Measurements from ENCODE around the gene SFRP5.

DNA sequence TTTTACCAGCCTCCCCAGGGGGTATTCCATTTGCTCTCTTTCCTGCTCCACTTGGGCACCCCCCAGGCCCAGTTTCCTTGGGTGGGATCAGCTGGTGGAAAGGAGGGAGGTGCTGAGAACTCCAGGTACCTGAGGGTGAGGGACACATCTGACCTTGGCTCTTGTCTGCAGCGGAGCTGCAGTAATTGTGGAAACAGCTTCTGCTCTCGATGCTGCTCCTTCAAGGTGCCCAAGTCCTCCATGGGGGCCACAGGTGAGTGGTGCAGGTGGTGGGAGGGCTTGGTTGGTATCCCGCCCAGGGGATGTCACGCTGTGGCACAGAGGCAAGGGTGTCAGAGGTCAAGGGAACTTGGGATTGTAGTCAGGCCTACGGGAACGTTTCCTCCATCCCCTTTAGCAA is 14.3 kb downstream of the SFRP5 start:
- TF ChIP-seq CTCF (IDR thresholded peaks at IDR 0.05) (no peak), POLR2A (IDR thresholded peaks at IDR 0.05) (no peak), POLR2AphosphoS5 (IDR thresholded peaks at IDR 0.05; ENCODE audit: insufficient read depth in 1 of 2, low read depth in 1 of 2) (no peak)

Data from vagina (tissue), 2 donors.